Measurements from ENCODE around the gene NR0B2. TPM values are rescaled to one million over a fixed set of nuclear protein-coding genes. Genes with fewer than 3 reads are reported as not detected.

NR0B2 gene
- total and polyA plus RNA-seq, 2 of the 13 experiments (the other 11 are each of a cell fraction or from before 2014, with no cell fraction given): 72.5 to 133 TPM

DNA sequence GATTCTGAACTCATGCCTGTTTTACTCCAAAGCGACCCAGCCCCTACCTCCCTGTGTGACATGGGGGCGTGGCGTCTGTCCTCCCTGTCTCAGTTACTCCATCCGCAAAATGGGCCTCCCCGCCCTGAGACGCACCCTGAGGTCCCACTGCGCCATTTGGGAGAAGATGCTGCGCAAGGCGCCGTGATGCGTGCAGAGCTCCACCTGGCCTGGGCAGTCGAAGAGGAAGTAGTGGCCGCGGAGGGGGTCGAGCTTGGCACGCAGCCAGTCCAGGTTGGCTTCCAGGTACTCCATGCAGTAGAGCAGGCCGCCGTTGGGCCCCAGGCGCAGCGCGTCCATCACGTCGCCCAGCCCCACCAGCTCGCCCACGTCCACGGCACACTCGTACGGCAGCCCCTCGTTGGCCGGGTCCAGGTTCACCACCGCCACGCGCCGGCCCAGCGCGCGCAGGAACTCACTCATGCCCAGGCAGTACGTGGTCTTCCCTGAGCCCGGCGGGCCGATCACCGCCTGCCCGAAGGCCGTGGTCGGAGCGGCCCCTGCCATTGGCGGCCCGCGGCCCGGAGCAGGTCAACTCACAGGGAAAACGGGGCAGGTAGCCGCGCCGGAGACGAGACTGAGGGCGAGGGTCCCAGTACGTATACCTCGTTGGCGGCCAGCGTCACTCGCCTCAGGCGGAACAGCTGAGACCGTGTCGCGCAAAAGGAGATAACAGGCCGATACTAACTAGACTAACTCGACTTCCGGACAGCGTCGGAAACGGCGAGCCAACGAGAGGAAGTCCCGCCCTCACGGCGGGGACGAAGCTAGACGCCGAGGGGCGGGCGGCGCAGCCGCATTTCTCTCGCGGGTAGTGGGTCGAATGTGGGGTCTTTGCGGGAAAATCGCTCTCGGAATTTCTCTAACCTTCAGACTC is 24.0 kb downstream of the NR0B2 start, which contains the start of gene GPN2 (continued):
- peak; percentile 57; the same call in 1 of the 2 replicates for TF ChIP-seq RARA (CRISPR knock-in tag; IDR thresholded peaks at IDR 0.05)
- peak; percentile 92 for TF ChIP-seq KAT8 (CRISPR knock-in tag; IDR thresholded peaks at IDR 0.05)
- peak; percentile 90 for TF ChIP-seq FOXC1 (CRISPR knock-in tag; IDR thresholded peaks at IDR 0.05; ENCODE audit: borderline replicate concordance)
- no peak for TF ChIP-seq SIN3B (IDR thresholded peaks at IDR 0.05; ENCODE audit: low read length)
- no peak; the same call in 1 of the 2 replicates for TF ChIP-seq ZNF546 (CRISPR knock-in tag; conservative IDR thresholded peaks at IDR 0.05)
- peak; percentile 66 for TF ChIP-seq MYC (CRISPR knock-in tag; IDR thresholded peaks at IDR 0.05; ENCODE audit: borderline replicate concordance)
- TF ChIP-seq SRSF4 (IDR thresholded peaks at IDR 0.05; ENCODE audit: low read depth, low read length, poor library complexity, severe bottlenecking): no peak
- no peak for TF ChIP-seq MAZ (IDR thresholded peaks at IDR 0.05; ENCODE audit: borderline replicate concordance, low read depth, low read length)
- TF ChIP-seq MAZ (CRISPR knock-in tag; IDR thresholded peaks at IDR 0.05; ENCODE audit: low read depth): peak; percentile 89
- TF ChIP-seq, protein P1, sequence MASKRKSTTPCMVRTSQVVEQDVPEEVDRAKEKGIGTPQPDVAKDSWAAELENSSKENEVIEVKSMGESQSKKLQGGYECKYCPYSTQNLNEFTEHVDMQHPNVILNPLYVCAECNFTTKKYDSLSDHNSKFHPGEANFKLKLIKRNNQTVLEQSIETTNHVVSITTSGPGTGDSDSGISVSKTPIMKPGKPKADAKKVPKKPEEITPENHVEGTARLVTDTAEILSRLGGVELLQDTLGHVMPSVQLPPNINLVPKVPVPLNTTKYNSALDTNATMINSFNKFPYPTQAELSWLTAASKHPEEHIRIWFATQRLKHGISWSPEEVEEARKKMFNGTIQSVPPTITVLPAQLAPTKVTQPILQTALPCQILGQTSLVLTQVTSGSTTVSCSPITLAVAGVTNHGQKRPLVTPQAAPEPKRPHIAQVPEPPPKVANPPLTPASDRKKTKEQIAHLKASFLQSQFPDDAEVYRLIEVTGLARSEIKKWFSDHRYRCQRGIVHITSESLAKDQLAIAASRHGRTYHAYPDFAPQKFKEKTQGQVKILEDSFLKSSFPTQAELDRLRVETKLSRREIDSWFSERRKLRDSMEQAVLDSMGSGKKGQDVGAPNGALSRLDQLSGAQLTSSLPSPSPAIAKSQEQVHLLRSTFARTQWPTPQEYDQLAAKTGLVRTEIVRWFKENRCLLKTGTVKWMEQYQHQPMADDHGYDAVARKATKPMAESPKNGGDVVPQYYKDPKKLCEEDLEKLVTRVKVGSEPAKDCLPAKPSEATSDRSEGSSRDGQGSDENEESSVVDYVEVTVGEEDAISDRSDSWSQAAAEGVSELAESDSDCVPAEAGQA (IDR thresholded peaks at IDR 0.05; ENCODE audit: low read depth): no peak; the same call in 1 of the 2 replicates
- TF ChIP-seq, protein P1 (CRISPR knock-in tag; IDR thresholded peaks at IDR 0.05; ENCODE audit: borderline replicate concordance): 0 out of 2 replicates have a peak, but pooled peaks have one; percentile 53
- TF ChIP-seq ZNF670 (CRISPR knock-in tag; IDR thresholded peaks at IDR 0.05; ENCODE audit: borderline replicate concordance): no peak
- no peak for TF ChIP-seq ZNF20 (CRISPR knock-in tag; IDR thresholded peaks at IDR 0.05)
- TF ChIP-seq KAT7 (CRISPR knock-in tag; IDR thresholded peaks at IDR 0.05; ENCODE audit: borderline replicate concordance): peak; percentile 93; the same call in 1 of the 2 replicates
- TF ChIP-seq ETV6 (CRISPR knock-in tag; conservative IDR thresholded peaks at IDR 0.05): peak; percentile 36; the same call in 1 of the 2 replicates
- peak; percentile 35 for TF ChIP-seq TEAD3 (CRISPR knock-in tag; optimal IDR thresholded peaks at IDR 0.05; ENCODE audit: borderline replicate concordance)
- TF ChIP-seq YY1 (IDR thresholded peaks at IDR 0.05; ENCODE audit: insufficient read depth, insufficient replicate concordance, low read depth, low read length): peak; percentile 20
- TF ChIP-seq NBN (conservative IDR thresholded peaks at IDR 0.05): no peak
- TF ChIP-seq THAP9 (CRISPR knock-in tag; IDR thresholded peaks at IDR 0.05; ENCODE audit: borderline replicate concordance): peak; percentile 75; the same call in 1 of the 2 replicates

Measured in HepG2 (cell line).